Measurements from ENCODE around the gene CELF3.

DNA sequence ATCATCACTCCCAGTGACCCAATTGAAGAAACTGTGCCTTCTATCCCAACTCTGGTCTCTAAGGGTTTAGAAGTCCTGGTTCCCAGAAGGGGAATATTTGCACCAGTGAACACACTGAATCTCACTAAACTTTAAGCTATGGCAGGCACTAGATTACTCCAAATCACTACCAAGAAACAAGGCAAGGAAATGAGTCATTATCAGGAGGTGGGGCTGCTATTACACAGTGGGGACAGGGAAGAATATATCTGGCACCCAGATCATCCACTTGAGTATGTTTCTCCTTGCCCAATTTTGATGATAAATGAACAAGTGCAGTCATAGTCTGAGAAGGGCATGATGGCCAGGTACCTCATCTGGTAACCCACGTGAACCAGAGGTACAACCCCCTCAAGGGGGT, 39.7 kb upstream of the CELF3 start:
- TF ChIP-seq, protein P1, sequence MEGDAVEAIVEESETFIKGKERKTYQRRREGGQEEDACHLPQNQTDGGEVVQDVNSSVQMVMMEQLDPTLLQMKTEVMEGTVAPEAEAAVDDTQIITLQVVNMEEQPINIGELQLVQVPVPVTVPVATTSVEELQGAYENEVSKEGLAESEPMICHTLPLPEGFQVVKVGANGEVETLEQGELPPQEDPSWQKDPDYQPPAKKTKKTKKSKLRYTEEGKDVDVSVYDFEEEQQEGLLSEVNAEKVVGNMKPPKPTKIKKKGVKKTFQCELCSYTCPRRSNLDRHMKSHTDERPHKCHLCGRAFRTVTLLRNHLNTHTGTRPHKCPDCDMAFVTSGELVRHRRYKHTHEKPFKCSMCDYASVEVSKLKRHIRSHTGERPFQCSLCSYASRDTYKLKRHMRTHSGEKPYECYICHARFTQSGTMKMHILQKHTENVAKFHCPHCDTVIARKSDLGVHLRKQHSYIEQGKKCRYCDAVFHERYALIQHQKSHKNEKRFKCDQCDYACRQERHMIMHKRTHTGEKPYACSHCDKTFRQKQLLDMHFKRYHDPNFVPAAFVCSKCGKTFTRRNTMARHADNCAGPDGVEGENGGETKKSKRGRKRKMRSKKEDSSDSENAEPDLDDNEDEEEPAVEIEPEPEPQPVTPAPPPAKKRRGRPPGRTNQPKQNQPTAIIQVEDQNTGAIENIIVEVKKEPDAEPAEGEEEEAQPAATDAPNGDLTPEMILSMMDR (IDR thresholded peaks at IDR 0.05) = no peak
- TF ChIP-seq POLR2A (IDR thresholded peaks at IDR 0.05) = no peak
